ENCODE data around the gene SPEM3.
A peak's percentile ranks its signal among the peaks of the same experiment; 100 is the strongest.

SPEM3 gene

GRCh38 chr17:7439462-7440112 lies 10.9 kb downstream of the SPEM3 start, which contains the start of gene FGF11:
Gene FGF11 (plus strand): TSS chr17:7439512. CDS start chr17:7439621, 109 bp downstream.
- Histone ChIP-seq H3K4me1 (ENCODE audit: control insufficient read depth, insufficient read depth, low read length) (peaks cover 14% of the 10 kb centered on the region), H3K9ac (ENCODE audit: low read depth, low read length) (peak within 1 kb of the TSS; percentile 92), H3K4me3 (ENCODE audit: low read depth, low read length) (peak within 1 kb of the TSS; percentile 87), H3K36me3 (ENCODE audit: control insufficient read depth, insufficient read depth, low read length) (peaks cover 2% of the 10 kb centered on the region), H3K27me3 (ENCODE audit: control insufficient read depth, insufficient read depth, low read length) (peaks cover 25% of the 10 kb centered on the region), H3K9me3 (ENCODE audit: control insufficient read depth, insufficient read depth, low read length) (no peaks in the 10 kb centered on the region)

DNA sequence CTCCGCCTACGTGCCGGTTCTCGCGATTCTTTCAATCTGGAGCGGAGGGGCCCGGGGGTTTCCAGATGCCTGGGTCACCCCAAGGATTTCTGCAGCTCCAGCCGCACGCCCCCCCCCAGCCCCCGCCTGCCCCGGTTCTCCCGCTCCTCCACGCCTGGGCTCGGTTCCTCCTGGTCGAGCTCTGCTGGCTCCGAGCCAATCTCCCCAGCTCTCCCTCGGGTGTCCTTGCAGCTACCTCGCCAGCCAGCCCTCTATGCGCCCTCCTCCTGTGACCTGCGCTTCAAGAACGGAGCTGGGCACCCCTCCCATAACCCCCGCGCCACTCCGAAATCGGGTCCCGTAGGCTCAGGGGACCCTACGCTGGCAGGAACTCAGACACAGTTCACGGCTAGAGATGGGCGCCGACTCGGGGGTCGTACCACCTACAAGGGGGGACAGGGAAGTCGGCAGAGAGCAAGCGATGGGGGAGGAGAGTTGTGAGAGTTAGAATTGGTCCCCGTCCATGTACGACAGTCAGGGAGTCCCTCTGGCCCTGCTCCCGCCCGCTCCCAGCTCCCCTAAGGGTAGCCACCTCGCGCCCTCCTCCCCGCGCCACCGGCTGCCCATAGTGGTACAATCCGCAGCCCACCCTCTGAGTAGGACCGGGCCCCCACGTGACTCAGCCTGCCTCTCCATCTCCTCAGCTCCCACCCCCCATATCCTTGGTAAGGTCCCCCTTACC lies 11.6 kb downstream of the SPEM3 start:
- H3K9ac ChIP-seq (ENCODE audit: low read depth, low read length), result peak overlapping the region; percentile 92
- H3K36me3 ChIP-seq (ENCODE audit: control insufficient read depth, insufficient read depth, low read length), result peaks cover 2% of the 10 kb centered on the region
- H3K27me3 ChIP-seq (ENCODE audit: control insufficient read depth, insufficient read depth, low read length), result peaks cover 25% of the 10 kb centered on the region
- H3K4me1 ChIP-seq (ENCODE audit: control insufficient read depth, insufficient read depth, low read length), result peaks cover 14% of the 10 kb centered on the region
- no peaks in the 10 kb centered on the region for H3K9me3 ChIP-seq (ENCODE audit: control insufficient read depth, insufficient read depth, low read length)
- peak overlapping the region; percentile 87 for H3K4me3 ChIP-seq (ENCODE audit: low read depth, low read length)

GRCh38 chr17:7440834-7441195 lies 12.2 kb downstream of the SPEM3 start:
- peaks cover 14% of the 10 kb centered on the region for H3K4me1 ChIP-seq (ENCODE audit: control insufficient read depth, insufficient read depth, low read length)
- H3K27me3 ChIP-seq (ENCODE audit: control insufficient read depth, insufficient read depth, low read length), result peaks cover 25% of the 10 kb centered on the region
- peak overlapping the region; percentile 87 for H3K4me3 ChIP-seq (ENCODE audit: low read depth, low read length)

DNA sequence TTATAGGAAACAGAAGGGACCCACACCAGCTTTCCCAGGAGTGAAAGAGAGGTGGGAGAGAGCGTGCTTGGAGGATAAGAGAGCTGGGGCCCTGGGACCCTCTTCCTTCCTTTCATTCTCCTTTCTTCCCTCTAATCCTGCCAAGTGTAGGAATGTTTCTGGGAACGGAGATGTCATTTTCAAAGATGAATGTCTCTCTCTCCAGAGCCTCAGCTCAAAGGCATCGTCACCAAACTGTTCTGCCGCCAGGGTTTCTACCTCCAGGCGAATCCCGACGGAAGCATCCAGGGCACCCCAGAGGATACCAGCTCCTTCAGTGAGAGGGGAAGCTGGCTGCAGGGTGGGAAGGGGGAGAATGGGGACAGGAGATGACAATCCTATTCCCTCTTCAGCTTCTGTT lies 12.6 kb downstream of the SPEM3 start:
- Histone ChIP-seq H3K4me3 (ENCODE audit: low read depth, low read length) (peak overlapping the region; percentile 87), H3K9me3 (ENCODE audit: control insufficient read depth, insufficient read depth, low read length) (no peaks in the 10 kb centered on the region), H3K9ac (ENCODE audit: low read depth, low read length) (no peak overlapping the region), H3K36me3 (ENCODE audit: control insufficient read depth, insufficient read depth, low read length) (peaks cover 2% of the 10 kb centered on the region), H3K27me3 (ENCODE audit: control insufficient read depth, insufficient read depth, low read length) (peaks cover 25% of the 10 kb centered on the region), H3K4me1 (ENCODE audit: control insufficient read depth, insufficient read depth, low read length) (peaks cover 17% of the 10 kb centered on the region)

More at GRCh38 chr17:7440834-7441195, 12.2 kb downstream of the SPEM3 start:
- Histone ChIP-seq H3K9ac (ENCODE audit: low read depth, low read length) (peak overlapping the region; percentile 92), H3K9me3 (ENCODE audit: control insufficient read depth, insufficient read depth, low read length) (no peaks in the 10 kb centered on the region), H3K36me3 (ENCODE audit: control insufficient read depth, insufficient read depth, low read length) (peaks cover 2% of the 10 kb centered on the region)

- Histone ChIP-seq H3K36me3 (ENCODE audit: control insufficient read depth, insufficient read depth, low read length) (peaks cover 2% of the 10 kb centered on the region), H3K4me1 (ENCODE audit: control insufficient read depth, insufficient read depth, low read length) (peaks cover 19% of the 10 kb centered on the region), H3K9me3 (ENCODE audit: control insufficient read depth, insufficient read depth, low read length) (no peaks in the 10 kb centered on the region), H3K9ac (ENCODE audit: low read depth, low read length) (no peak overlapping the region), H3K27me3 (ENCODE audit: control insufficient read depth, insufficient read depth, low read length) (peaks cover 31% of the 10 kb centered on the region), H3K4me3 (ENCODE audit: low read depth, low read length) (no peak overlapping the region)
Observed at GRCh38 chr17:7442142-7442541, 13.5 kb downstream of the SPEM3 start.

DNA sequence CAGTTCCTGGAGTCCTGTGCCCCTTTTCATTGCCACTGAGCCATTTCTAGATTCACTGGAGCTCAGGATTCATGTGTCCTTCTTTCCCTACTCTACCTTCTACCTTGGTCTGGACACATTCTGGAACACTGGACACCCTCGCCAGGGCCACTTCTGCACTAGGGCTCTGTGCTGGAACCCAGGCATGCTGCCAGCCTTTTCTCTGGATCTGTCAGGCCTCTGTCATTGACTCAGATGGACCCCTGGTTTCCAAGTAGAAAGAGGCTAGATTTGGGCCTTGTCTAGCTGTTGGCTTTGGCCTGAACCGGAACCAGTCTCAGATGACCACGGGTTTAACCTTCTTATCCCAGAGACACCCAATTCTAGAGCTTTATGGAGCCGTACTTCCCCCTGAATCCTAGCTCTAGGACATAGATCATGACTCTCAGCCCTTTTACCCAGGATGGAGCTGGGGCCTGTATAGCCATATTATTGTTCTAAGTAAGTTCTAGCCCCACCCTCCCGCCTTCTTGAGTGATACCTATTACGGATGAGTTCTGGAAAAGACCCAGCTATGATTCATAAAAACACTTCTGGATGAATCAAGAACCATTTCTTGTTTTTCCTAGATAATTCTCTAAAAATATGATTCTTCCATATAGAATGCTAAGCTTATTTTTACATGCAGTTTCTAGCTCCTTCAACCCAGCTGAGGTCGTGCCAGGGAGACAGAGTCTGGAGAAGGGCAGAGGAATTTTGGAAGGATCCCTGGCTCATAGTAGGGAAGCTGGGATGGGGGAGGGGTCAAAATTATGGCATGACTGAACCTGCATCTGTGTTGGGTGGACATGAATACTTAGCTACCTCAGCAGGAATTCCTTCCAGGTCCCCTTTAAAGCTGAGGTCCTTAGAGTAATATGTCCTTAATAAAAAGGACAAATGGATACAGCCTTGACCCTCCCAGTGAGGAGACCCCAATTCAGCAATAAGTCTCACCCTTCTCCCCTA lies 15.1 kb downstream of the SPEM3 start:
- Histone ChIP-seq H3K9ac (ENCODE audit: low read depth, low read length) (no peak overlapping the region), H3K4me3 (ENCODE audit: low read depth, low read length) (no peak overlapping the region), H3K9me3 (ENCODE audit: control insufficient read depth, insufficient read depth, low read length) (no peaks in the 10 kb centered on the region)

GRCh38 chr17:7444682-7445618 lies 16.3 kb downstream of the SPEM3 start, which contains the start of gene CHRNB1:
Gene CHRNB1 (plus strand): TSS chr17:7445061. CDS start chr17:7445128, 67 bp downstream.
- Histone ChIP-seq H3K9ac (ENCODE audit: low read depth, low read length) (no peak within 1 kb of the TSS), H3K4me1 (ENCODE audit: control insufficient read depth, insufficient read depth, low read length) (peaks cover 12% of the 10 kb centered on the region), H3K36me3 (ENCODE audit: control insufficient read depth, insufficient read depth, low read length) (peaks cover 2% of the 10 kb centered on the region), H3K4me3 (ENCODE audit: low read depth, low read length) (peak within 1 kb of the TSS; percentile 58), H3K27me3 (ENCODE audit: control insufficient read depth, insufficient read depth, low read length) (peaks cover 26% of the 10 kb centered on the region), H3K9me3 (ENCODE audit: control insufficient read depth, insufficient read depth, low read length) (no peaks in the 10 kb centered on the region)

More for the DNA sequence above, 15.1 kb downstream of the SPEM3 start:
- Histone ChIP-seq H3K4me1 (ENCODE audit: control insufficient read depth, insufficient read depth, low read length) (peaks cover 15% of the 10 kb centered on the region), H3K36me3 (ENCODE audit: control insufficient read depth, insufficient read depth, low read length) (peaks cover 2% of the 10 kb centered on the region), H3K27me3 (ENCODE audit: control insufficient read depth, insufficient read depth, low read length) (peaks cover 30% of the 10 kb centered on the region)

GRCh38 chr17:7445619-7445968 lies 16.9 kb downstream of the SPEM3 start:
- H3K9ac ChIP-seq (ENCODE audit: low read depth, low read length), result no peak overlapping the region
- H3K36me3 ChIP-seq (ENCODE audit: control insufficient read depth, insufficient read depth, low read length), result peaks cover 2% of the 10 kb centered on the region
- peak overlapping the region; percentile 58 for H3K4me3 ChIP-seq (ENCODE audit: low read depth, low read length)
- peaks cover 26% of the 10 kb centered on the region for H3K27me3 ChIP-seq (ENCODE audit: control insufficient read depth, insufficient read depth, low read length)
- H3K9me3 ChIP-seq (ENCODE audit: control insufficient read depth, insufficient read depth, low read length), result no peaks in the 10 kb centered on the region
- H3K4me1 ChIP-seq (ENCODE audit: control insufficient read depth, insufficient read depth, low read length), result peaks cover 12% of the 10 kb centered on the region

- Histone ChIP-seq H3K9me3 (ENCODE audit: control insufficient read depth, insufficient read depth, low read length) (no peaks in the 10 kb centered on the region), H3K9ac (ENCODE audit: low read depth, low read length) (no peak overlapping the region), H3K4me3 (ENCODE audit: low read depth, low read length) (no peak overlapping the region), H3K4me1 (ENCODE audit: control insufficient read depth, insufficient read depth, low read length) (peaks cover 8% of the 10 kb centered on the region), H3K27me3 (ENCODE audit: control insufficient read depth, insufficient read depth, low read length) (peaks cover 21% of the 10 kb centered on the region), H3K36me3 (ENCODE audit: control insufficient read depth, insufficient read depth, low read length) (no peaks in the 10 kb centered on the region)
Observed at GRCh38 chr17:7448461-7448860, 19.8 kb downstream of the SPEM3 start.

- Histone ChIP-seq H3K27me3 (ENCODE audit: control insufficient read depth, insufficient read depth, low read length) (peaks cover 2% of the 10 kb centered on the region), H3K4me3 (ENCODE audit: low read depth, low read length) (no peak overlapping the region), H3K36me3 (ENCODE audit: control insufficient read depth, insufficient read depth, low read length) (peaks cover 2% of the 10 kb centered on the region), H3K4me1 (ENCODE audit: control insufficient read depth, insufficient read depth, low read length) (peaks cover 4% of the 10 kb centered on the region), H3K9ac (ENCODE audit: low read depth, low read length) (no peak overlapping the region), H3K9me3 (ENCODE audit: control insufficient read depth, insufficient read depth, low read length) (no peaks in the 10 kb centered on the region)
Observed at GRCh38 chr17:7459961-7460545, 31.4 kb downstream of the SPEM3 start.
